ENCODE results near the gene MRPL51. TPM values are rescaled to one million over a fixed set of nuclear protein-coding genes. Genes with fewer than 3 reads are reported as not detected.
A peak's percentile ranks its signal among the peaks of the same experiment; 100 is the strongest.

Gene MRPL51
- total and polyA plus RNA-seq, 10 of the 15 experiments (the other 5 are each of a cell fraction or from before 2014, with no cell fraction given), result 137 to 1,202 (median 267) TPM

DNA sequence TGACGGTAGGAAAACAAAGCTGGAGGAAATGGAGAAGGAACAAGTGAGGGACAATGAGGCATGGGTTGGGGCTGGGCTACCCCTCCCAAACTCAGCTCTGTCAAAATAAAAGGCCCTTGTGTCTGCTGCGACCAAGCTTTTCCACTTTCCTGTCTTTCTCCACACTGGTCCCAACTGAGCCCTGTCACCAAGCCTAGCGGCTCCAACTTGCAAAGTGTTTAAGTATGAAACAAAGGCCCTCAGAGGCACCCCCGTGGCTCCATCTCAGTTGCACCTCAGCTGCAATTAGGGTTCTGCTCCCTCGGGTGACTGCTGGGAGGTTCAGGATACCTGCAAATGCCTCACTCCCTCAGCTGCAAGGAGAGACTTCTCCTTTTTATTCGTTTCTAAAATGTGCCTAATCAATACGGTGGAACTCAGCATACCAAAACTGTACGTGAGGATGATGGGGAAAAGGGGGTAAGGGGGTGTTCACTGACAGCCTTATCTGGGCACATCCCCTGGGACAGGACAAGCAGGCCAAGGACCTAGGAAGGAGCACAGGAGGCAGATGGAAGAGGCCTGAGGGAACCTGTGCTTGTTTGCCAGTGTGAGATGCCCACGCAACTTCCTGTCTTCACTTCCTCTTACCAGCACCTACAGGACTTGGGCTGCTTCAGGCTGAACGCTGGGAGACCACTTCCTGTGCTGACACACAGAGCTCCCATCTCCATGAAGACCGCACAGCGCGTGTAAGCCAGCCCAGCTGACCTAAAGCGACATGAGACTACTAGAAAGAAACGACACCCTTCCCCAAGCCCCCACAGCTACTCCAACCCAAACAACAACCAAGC, 31.4 kb downstream of the MRPL51 start:
- Histone ChIP-seq H3K27me3 (replicated peaks in 1 of 2; ENCODE audit: control insufficient read depth in 2 of 2, insufficient read depth in 2 of 2, low read length in 1 of 2) (no peaks in the 10 kb centered on the region), H3K79me2 (ENCODE audit: control insufficient read depth, insufficient read depth, low read length) (peaks cover 59% of the 10 kb centered on the region), H3K9me3 (replicated peaks; ENCODE audit: control insufficient read depth, insufficient read depth, low read length) (no peaks in the 10 kb centered on the region), H3K4me1 (ENCODE audit: control insufficient read depth, insufficient read depth, low read length) (peaks cover 51% of the 10 kb centered on the region), H3K9ac (ENCODE audit: control insufficient read depth, insufficient read depth, low read length) (peak overlapping the region; percentile 64), H3K36me3 (ENCODE audit: control insufficient read depth in 2 of 2, insufficient read depth in 2 of 2, low read length in 1 of 2) (peaks cover 36 to 46% of the 10 kb centered on the region in 2 experiments), H3K4me2 (ENCODE audit: control insufficient read depth, insufficient read depth) (peak overlapping the region; percentile 75), H3K27ac (ENCODE audit: control insufficient read depth, insufficient read depth) (peak overlapping the region; percentile 89), H2AFZ (ENCODE audit: control insufficient read depth, low read depth, low read length) (no peak overlapping the region), H4K20me1 (ENCODE audit: control insufficient read depth, insufficient read depth) (no peaks in the 10 kb centered on the region), H3K4me3 (peak overlapping the region; percentile 33; the same call in 1 of the 2 replicates)
- CTCF ChIA-PET, result interaction anchor here (0.7 to 7.3 kb wide), 16 partner anchors 8 to 474 kb away, joined by 3 to 147 read pairs (median 6); partner anchors contain the start of genes CD27, TAPBPL and VAMP1
- ATAC-seq (peak; percentile 92), FAIRE-seq (peak; percentile 95), DNase-seq (ENCODE audit: low read depth, low spot score) (peak; percentile 95)
- SMC1A ChIA-PET (ENCODE audit: uncharacterized antibody, unreplicated experiment), result interaction anchor here (0.9 to 8.7 kb wide), 18 partner anchors 9 to 139 kb away, joined by 3 to 169 read pairs (median 4); partner anchors contain the start of genes CD27, GAPDH, MRPL51 and TAPBPL
- WGBS (ENCODE audit: insufficient coverage, insufficient replicate concordance, low lambda C conversion rate, missing lambda C conversion rate), result 4% methylated on average over 15 of the region's 15 CpGs
- RAD21 ChIA-PET (ENCODE audit: unreplicated experiment), result interaction anchor here (0.6 to 8.8 kb wide), 19 partner anchors 9 to 231 kb away, joined by 3 to 319 read pairs (median 5); partner anchors contain the start of genes CD27, MRPL51, TAPBPL and VAMP1
- intact Hi-C loops (cut with micrococcal nuclease; ENCODE audit: unreplicated experiment) (no loop called here), in situ Hi-C loops (cut with MboI) (loop anchor here (5.0 kb wide), 1 partner anchor 34 kb away; no protein-coding TSS in a partner anchor)
- BruUV-seq (replicated peaks), result TSS peak; percentile 10
- POLR2A ChIA-PET, result interaction anchor here (0.6 to 10.3 kb wide), 20 partner anchors 9 to 464 kb away, joined by 3 to 384 read pairs (median 4); partner anchors contain the start of genes CD27, GAPDH, MRPL51 and TAPBPL
- TF ChIP-seq MEF2B (IDR thresholded peaks at IDR 0.05; ENCODE audit: partially characterized antibody, poor library complexity, severe bottlenecking) (peak; percentile 72), EED (IDR thresholded peaks at IDR 0.05; ENCODE audit: low read depth) (peak; percentile 97), E4F1 (IDR thresholded peaks at IDR 0.05; ENCODE audit: borderline replicate concordance, partially characterized antibody) (no peak), FOXM1 (IDR thresholded peaks at IDR 0.05; ENCODE audit: low read depth, low read length) (peak; percentile 51; the same call in 1 of the 2 replicates), PKNOX1 (IDR thresholded peaks at IDR 0.05) (no peak), TARDBP (IDR thresholded peaks at IDR 0.05; ENCODE audit: borderline replicate concordance) (no peak), WRNIP1 (IDR thresholded peaks at IDR 0.05; ENCODE audit: borderline replicate concordance, low read depth, low read length) (0 out of 2 replicates have a peak, but pooled peaks have one; percentile 21), RELB (IDR thresholded peaks at IDR 0.05; ENCODE audit: low read depth) (peak; percentile 92), NR2C1 (IDR thresholded peaks at IDR 0.05) (no peak), ETV6 (conservative IDR thresholded peaks at IDR 0.05 in 1 of 2, IDR thresholded peaks at IDR 0.05 in 1 of 2; ENCODE audit: borderline replicate concordance in 1 of 2, low read depth in 1 of 2) (peak in 1 of 2 experiments; percentile 97; a peak in 2 of 4 replicates), IRF3 (IDR thresholded peaks at IDR 0.05) (no peak; the same call in 1 of the 2 replicates), MEF2A (IDR thresholded peaks at IDR 0.05; ENCODE audit: insufficient read depth, low read depth, low read length) (peak; percentile 47; the same call in 1 of the 2 replicates), ASH2L (IDR thresholded peaks at IDR 0.05; ENCODE audit: borderline replicate concordance, low read depth) (0 out of 2 replicates have a peak, but pooled peaks have one; percentile 24), SRF (IDR thresholded peaks at IDR 0.05; ENCODE audit: low read depth in 2 of 2, low read length in 2 of 2) (peak in 1 of 2 experiments; percentile 44; a peak in 1 of 4 replicates)

All from GM12878 (cell line).